HG03108 (cell line): ENCODE results near the gene NCBP1.
"Not testable (repeated sequence)": the region's sequence is repeated elsewhere in the genome, so short reads cannot be mapped to it uniquely, and the experiment has no call there.

Source experiments
- ATAC-seq: cut with Tn5 transposase; IDR thresholded peaks from one replicate; pipeline ENCODE4 v1.9.1; 2021; ENCODE audit warnings: moderate library complexity; ENCODE audit not compliant: unreplicated experiment

The NCBP1 gene, protein sequence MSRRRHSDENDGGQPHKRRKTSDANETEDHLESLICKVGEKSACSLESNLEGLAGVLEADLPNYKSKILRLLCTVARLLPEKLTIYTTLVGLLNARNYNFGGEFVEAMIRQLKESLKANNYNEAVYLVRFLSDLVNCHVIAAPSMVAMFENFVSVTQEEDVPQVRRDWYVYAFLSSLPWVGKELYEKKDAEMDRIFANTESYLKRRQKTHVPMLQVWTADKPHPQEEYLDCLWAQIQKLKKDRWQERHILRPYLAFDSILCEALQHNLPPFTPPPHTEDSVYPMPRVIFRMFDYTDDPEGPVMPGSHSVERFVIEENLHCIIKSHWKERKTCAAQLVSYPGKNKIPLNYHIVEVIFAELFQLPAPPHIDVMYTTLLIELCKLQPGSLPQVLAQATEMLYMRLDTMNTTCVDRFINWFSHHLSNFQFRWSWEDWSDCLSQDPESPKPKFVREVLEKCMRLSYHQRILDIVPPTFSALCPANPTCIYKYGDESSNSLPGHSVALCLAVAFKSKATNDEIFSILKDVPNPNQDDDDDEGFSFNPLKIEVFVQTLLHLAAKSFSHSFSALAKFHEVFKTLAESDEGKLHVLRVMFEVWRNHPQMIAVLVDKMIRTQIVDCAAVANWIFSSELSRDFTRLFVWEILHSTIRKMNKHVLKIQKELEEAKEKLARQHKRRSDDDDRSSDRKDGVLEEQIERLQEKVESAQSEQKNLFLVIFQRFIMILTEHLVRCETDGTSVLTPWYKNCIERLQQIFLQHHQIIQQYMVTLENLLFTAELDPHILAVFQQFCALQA

GRCh38 chr9:97632985-97633858 is at the start of gene NCBP1, which contains the start of gene TSTD2:
TSS of gene NCBP1 (plus strand) at chr9:97633821. CDS start at chr9:97633882, 61 bp downstream.
TSS of gene TSTD2 (minus strand) at chr9:97633368. CDS start at chr9:97627562, 5,806 bp downstream.
- ATAC-seq: peak; percentile 89

DNA sequence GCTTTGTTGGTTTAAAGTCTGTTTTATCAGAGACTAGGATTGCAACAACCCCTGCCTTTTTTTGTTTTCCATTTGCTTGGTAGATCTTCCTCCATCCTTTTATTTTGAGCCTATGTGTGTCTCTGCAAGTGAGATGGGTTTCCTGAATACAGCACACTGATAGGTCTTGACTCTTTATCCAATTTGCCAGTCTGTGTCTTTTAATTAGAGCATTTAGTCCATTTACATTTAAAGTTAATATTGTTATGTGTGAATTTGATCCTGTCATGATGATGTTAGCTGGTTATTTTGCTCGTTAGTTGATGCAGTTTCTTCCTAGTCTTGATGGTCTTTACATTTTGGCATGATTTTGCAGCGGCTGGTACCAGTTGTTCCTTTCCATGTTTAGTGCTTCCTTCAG is 48.8 kb upstream of the NCBP1 start:
- not testable (repeated sequence) for ATAC-seq

DNA sequence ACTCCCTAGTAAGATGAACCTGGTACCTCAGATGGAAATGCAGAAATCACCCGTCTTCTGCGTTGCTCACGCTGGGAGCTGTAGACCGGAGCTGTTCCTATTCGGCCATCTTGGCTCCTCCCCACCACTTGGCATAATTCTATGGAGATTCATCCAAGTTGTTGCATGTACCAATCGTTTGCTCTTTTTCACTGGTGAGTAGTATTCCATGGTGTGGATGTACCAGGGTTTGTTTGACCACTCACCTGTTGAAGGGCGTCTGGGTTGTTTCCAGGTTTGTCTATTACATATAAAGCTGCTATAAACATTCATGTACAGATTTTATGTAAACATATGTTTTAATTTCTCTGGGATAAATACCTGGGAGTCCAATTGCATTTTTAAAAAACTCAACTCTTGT is 46.7 kb upstream of the NCBP1 start:
- ATAC-seq: not testable (repeated sequence)

DNA sequence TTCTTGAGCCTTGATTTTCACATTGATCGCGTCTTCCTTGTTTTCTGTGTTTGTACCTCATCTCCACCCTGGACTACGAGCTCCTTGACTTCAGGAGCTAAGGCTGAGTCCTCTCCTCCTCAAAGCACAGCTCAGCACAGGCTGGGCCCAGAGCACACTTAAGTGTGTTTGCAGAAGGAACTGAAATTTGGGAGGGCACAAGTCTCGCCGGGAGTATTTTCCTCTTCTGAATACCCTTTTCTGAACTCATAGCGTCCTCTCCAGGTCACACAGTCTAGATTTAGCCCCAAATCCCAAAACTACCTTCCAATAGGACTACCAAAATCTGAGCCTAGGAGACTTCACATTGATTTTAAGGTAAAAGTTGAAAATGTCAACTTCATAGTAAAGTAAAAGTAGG is 42.1 kb upstream of the NCBP1 start:
- no peak for ATAC-seq

GRCh38 chr9:97592126-97592525 is 41.5 kb upstream of the NCBP1 start:
- ATAC-seq: no peak

- ATAC-seq: no peak
These were observed 39.7 kb upstream of the NCBP1 start for GRCh38 chr9:97593960-97594359.

GRCh38 chr9:97594381-97594921 is 39.2 kb upstream of the NCBP1 start:
- ATAC-seq: no peak

DNA sequence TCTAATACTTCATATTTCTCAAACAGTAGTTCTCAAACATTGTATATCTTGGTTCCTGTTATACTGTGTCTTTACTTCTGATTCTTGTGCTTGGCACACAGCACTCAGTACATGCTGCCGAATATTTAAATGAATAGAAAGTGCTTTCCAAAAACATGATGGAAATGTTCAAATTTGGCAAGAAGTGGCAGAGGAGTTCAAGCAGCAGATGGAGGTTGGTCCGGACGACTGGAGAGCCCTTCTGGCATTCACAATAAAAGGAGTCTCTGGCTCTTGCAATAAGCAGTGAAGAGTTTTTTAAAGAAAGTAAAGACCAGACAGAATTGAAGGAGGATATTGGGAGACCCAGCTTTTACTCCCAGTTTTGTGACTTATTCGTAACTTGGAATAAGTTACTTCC is 36.7 kb upstream of the NCBP1 start:
- ATAC-seq: no peak

GRCh38 chr9:97598461-97599288 is 34.9 kb upstream of the NCBP1 start:
- ATAC-seq: peak; percentile 91

GRCh38 chr9:97599314-97599846 is 34.2 kb upstream of the NCBP1 start:
- ATAC-seq: no peak

- ATAC-seq: no peak
These were observed 32.9 kb upstream of the NCBP1 start for GRCh38 chr9:97600531-97601227.

- no peak for ATAC-seq
These were observed 32.3 kb upstream of the NCBP1 start for GRCh38 chr9:97601228-97601898.

- ATAC-seq: no peak
These were observed 31.2 kb upstream of the NCBP1 start for GRCh38 chr9:97602430-97602829.

GRCh38 chr9:97604901-97605645 is 28.5 kb upstream of the NCBP1 start:
- ATAC-seq: no peak

DNA sequence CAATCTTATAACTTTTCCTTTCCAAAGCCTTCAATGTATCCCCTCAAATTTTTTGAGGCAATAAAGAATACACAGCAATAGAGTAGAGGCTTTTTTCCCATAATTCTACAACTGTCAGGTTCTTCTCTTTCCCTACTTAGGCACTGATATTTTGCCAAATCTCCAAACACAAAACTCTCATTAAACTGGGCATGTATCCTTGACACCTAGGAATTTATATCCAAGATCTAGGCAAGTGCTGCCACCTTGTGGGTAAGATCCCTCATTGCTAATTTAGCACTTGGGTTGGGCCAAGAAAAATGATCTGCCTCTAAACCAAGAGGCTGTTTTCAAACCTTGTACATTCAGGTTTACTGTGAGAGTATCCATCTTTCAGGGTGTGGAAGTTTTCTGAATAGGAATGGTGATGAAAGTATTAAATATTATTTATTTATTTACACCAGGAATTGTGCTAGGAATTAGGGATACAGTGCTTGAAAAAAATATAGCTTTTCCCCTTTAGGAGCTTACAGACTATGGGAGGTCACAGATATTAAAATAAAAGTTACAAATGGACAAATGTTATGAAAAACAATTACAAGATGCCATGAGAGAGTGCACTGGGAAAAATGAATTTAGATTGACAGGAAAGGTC is 18.1 kb upstream of the NCBP1 start:
- no peak for ATAC-seq

DNA sequence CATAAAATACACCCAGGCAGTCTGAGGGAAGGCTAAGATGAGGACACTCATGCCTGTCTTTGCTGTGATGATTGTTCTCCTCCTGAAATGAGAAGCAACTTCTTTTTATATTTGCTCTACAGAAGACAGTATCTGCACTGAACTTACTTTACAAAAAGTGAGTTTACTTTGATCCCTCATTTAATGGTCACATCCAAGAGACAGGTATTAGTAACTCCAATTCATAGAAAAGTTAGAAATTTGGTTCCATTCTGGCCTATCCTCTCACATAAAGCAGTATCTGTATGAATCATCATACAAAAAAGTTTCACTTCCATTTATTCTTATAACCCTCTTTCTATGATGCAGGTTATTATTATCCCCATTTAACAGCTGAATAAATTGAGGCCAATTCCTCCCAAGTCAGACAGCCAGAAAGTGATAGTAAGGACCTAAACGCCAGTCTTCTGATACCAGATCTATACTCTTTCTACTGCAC is 15.6 kb upstream of the NCBP1 start:
- no peak for ATAC-seq

DNA sequence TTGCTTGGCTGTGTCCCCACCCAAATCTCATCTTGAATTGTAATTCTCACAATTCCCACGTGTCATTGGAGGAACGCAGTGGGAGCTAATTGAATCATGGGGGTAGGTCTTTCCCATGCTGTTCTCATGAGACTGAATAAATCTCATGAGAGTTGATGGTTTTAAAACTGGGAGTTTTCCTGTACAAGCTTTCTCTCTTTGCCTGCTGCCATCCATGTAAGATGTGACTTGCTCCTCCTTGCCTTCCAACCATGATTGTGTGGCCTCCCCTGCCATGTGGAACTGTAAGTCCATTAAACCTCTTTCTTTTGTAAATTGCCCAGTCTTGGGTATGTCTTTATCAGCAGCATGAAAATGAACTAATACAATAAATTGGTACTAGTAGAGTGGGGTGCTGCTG is 13.6 kb upstream of the NCBP1 start:
- ATAC-seq: not testable (repeated sequence)
